Panc1 (cell line): ENCODE measurements around the gene PHTF1. TPM values are rescaled to one million over a fixed set of nuclear protein-coding genes. Genes with fewer than 3 reads are reported as not detected.

Experiments used
- ATAC-seq: fragments of 200-7000 bp; cut with Tn5 transposase; 2 replicates; pipeline ENCODE4 v1.9.1; 2020; ENCODE audit warnings: mild to moderate bottlenecking, moderate library complexity
- BruUV-seq: library from RNA; stranded (reverse); fragments of 400-500 nt; replicated peaks from 2 replicates; lab custom pipeline; 2021; lab: Mats Ljungman, UMichigan
- CTCF ChIA-PET: fragments of 300-600 bp; sonication (Branson Sonifier 250); formaldehyde crosslinking; loops from one replicate; lab custom pipeline; 2022; ENCODE audit warnings: antibody characterized with exemption; lab: Charles Lee
- POLR2A ChIA-PET: fragments of 300-600 bp; sonication (Branson Sonifier 250); formaldehyde crosslinking; loops from one replicate; lab custom pipeline; 2022; ENCODE audit warnings: antibody characterized with exemption; lab: Charles Lee
- DNase-seq: peaks from one replicate; pipeline ENCODE4 v3.0.0-alpha.2; 2010; ENCODE audit warnings: low read depth, low spot score
- H3K27ac ChIP-seq: 2 replicates; pipeline ENCODE4 v1.5.1; 2011; ENCODE audit warnings: mild to moderate bottlenecking, low read length, inconsistent platforms
- H3K27me3 ChIP-seq: fragments of 200-500 bp; sonication (Bioruptor generic); 2 replicates; pipeline ENCODE4 v1.6.0; 2014; ENCODE audit warnings: low read length, inconsistent platforms; ENCODE audit not compliant: control insufficient read depth, insufficient read depth
- H3K36me3 ChIP-seq: fragments of 200-500 bp; sonication (Bioruptor generic); 2 replicates; pipeline ENCODE4 v1.5.1; 2014; ENCODE audit warnings: inconsistent platforms, mild to moderate bottlenecking, low read length, moderate library complexity; ENCODE audit not compliant: control insufficient read depth, insufficient read depth
- H3K4me1 ChIP-seq: 2 replicates; pipeline ENCODE4 v1.5.1; 2011; ENCODE audit warnings: inconsistent platforms, mild to moderate bottlenecking, low read length, moderate library complexity; ENCODE audit not compliant: control insufficient read depth, insufficient read depth
- H3K4me3 ChIP-seq, 2 experiments: 2 replicates each; pipeline ENCODE4 v1.5.1; 2011 to 2012; ENCODE audit warnings: low read depth in 2 of 2, low read length in 2 of 2, mild to moderate bottlenecking in 2 of 2, inconsistent platforms in 1 of 2, moderate library complexity in 1 of 2
- H3K9me3 ChIP-seq: fragments of 200-500 bp; sonication (Bioruptor generic); 2 replicates; pipeline ENCODE4 v1.5.1; 2014; ENCODE audit warnings: low read depth, mild to moderate bottlenecking, inconsistent platforms, low read length, moderate library complexity; ENCODE audit not compliant: control insufficient read depth, insufficient read depth
- CTCF ChIP-seq: fragments of 450-650 bp; IDR thresholded peaks from 2 replicates; pipeline ENCODE4 v1.5.1; 2017; ENCODE audit warnings: mild to moderate bottlenecking
- POLR2AphosphoS5 ChIP-seq: IDR thresholded peaks from 2 replicates; pipeline ENCODE4 v1.6.1; 2012; ENCODE audit warnings: mild to moderate bottlenecking, low read depth, low read length, moderate library complexity
- REST ChIP-seq, 2 experiments: IDR thresholded peaks; 2 replicates each; pipeline ENCODE4 v1.6.1; 2011 to 2012; ENCODE audit warnings: low read depth in 2 of 2, control low read depth in 1 of 2, low read length in 1 of 2, mild to moderate bottlenecking in 1 of 2, moderate library complexity in 1 of 2; ENCODE audit not compliant: insufficient read depth in 1 of 2
- SIN3A ChIP-seq: IDR thresholded peaks from 2 replicates; pipeline ENCODE4 v1.6.1; 2012; ENCODE audit warnings: low read depth, mild to moderate bottlenecking, low read length, moderate library complexity, borderline replicate concordance; ENCODE audit not compliant: insufficient read depth
- TCF7L2 ChIP-seq: IDR thresholded peaks from 2 replicates; pipeline ENCODE4 v1.6.1; 2011; ENCODE audit warnings: mild to moderate bottlenecking, low read depth, low read length, inconsistent platforms
- in situ Hi-C: cut with HindIII; loops from 2 replicates; pipeline ENCODE4 v1.10.0; 2016; ENCODE audit warnings: low sequenced_read_pairs, low pct_unique_long_range_greater_than_20kb
- intact Hi-C: fragments of 100-400 bp; cut with micrococcal nuclease; formaldehyde crosslinking; loops from one replicate; pipeline ENCODE4 v1.10.0; 2022; ENCODE audit not compliant: unreplicated experiment
- total RNA-seq: library from RNA; stranded (reverse); gene quantifications from one replicate; pipeline ENCODE4 v1.2.1, GENCODE V29; 2021; ENCODE audit not compliant: unreplicated experiment

The PHTF1 gene
- total RNA-seq, 1 experiment from 2014 or later: 32.0 TPM

- H3K36me3 ChIP-seq: peaks cover 5% of the 10 kb centered on the region
- no peak overlapping the region for H3K4me3 ChIP-seq
- no peaks in the 10 kb centered on the region for H3K9me3 ChIP-seq
- no peak for TF ChIP-seq REST (IDR thresholded peaks at IDR 0.05; ENCODE audit: insufficient read depth in 1 of 2, low read depth in 2 of 2, low read length in 1 of 2)
- no peak for TF ChIP-seq SIN3A
- TF ChIP-seq CTCF: no peak
- TF ChIP-seq POLR2AphosphoS5: no peak
- intact Hi-C loops: no loop called here
- DNase-seq (no peak), ATAC-seq (no peak)
- no peaks in the 10 kb centered on the region for H3K27me3 ChIP-seq
- H3K27ac ChIP-seq: no peak overlapping the region
- in situ Hi-C loops: no loop called here
- CTCF ChIA-PET: no interaction called here
- H3K4me1 ChIP-seq: no peaks in the 10 kb centered on the region
- POLR2A ChIA-PET: no interaction called here
- BruUV-seq: no TSS peak
Measured at GRCh38 chr1:113793878-113794834, 34.9 kb upstream of the PHTF1 start.

GRCh38 chr1:113792986-113793385 lies 33.7 kb upstream of the PHTF1 start:
- H3K27ac ChIP-seq: no peak overlapping the region
- H3K27me3 ChIP-seq: no peaks in the 10 kb centered on the region
- no peaks in the 10 kb centered on the region for H3K4me1 ChIP-seq
- CTCF ChIA-PET: no interaction called here
- BruUV-seq: no TSS peak
- DNase-seq: no peak
- POLR2A ChIA-PET: no interaction called here
- peaks cover 5% of the 10 kb centered on the region for H3K36me3 ChIP-seq
- in situ Hi-C loops: no loop called here
- no peak for ATAC-seq
- TF ChIP-seq POLR2AphosphoS5 (no peak), TCF7L2 (no peak), SIN3A (no peak), REST (IDR thresholded peaks at IDR 0.05; ENCODE audit: insufficient read depth in 1 of 2, low read depth in 2 of 2, low read length in 1 of 2) (no peak), CTCF (no peak)
- no peaks in the 10 kb centered on the region for H3K9me3 ChIP-seq
- no peak overlapping the region for H3K4me3 ChIP-seq
- intact Hi-C loops: no loop called here
